ENCODE results near the gene PRTFDC1. TPM values are rescaled to one million over a fixed set of nuclear protein-coding genes. Genes with fewer than 3 reads are reported as not detected.

Gene PRTFDC1
- total and polyA plus RNA-seq, 2 donors (not counting 3 experiments of a cell fraction or from before 2014, with no cell fraction given) = 22.0 to 27.0 TPM

DNA sequence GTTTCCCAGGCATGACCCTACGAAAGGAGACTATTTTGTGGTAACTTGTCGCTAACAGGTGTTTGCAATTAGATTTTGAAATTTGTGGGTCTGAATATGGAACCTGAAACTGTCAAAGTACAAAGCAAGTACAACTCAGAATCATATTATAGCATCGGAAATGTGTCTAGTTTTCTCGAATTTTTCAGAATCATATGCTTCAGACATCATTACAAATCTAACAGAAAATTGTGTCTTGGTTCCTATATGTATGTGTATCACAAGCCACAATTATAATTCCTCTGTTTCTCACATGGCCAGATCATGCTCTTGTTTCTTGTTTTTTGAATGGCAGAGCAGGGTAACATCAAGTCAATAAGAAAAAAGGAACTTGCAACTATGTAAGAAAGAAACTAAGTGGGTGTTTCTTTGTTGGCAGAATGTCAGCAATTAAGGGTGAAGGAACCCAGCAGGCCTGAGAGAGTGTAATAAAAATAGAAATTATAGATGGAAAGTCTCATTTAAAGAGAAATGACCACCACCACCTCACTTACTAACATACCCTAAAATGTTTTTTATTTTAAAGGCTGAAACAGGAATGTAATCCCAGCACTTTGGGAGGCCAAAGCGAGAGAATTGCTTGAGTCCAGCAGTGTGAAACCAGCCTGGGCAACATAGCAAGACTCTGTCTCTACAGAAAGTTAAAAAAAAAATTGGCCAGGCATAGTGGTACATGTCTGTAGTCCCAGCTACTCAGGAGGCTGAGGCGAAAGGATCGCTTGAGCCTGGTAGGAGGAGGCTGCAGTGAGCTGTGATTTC lies 51.3 kb downstream of the PRTFDC1 start:
- ChIA-PET CTCF (interaction anchor here (0.7 to 1.5 kb wide), 4 partner anchors 8 to 85 kb away, joined by 3 to 5 read pairs (median 4); no protein-coding TSS in a partner anchor), POLR2A (no interaction called here)
- intact Hi-C loops (cut with micrococcal nuclease) (no loop called here), dilution Hi-C loops (cut with MboI; ENCODE audit: extremely low pct_ligation_motif_present, low sequenced_read_pairs) (no loop called here)
- Histone ChIP-seq H3K4me2 (ENCODE audit: insufficient read depth, low read length) (no peak overlapping the region), H3K9me1 (replicated peaks; ENCODE audit: control insufficient read depth, extremely low read depth, insufficient read depth, low read length) (no peaks in the 10 kb centered on the region), H3K9ac (replicated peaks; ENCODE audit: extremely low read depth, insufficient read depth, low read length) (no peak overlapping the region), H2AFZ (ENCODE audit: low read depth, low read length) (no peak overlapping the region), H3K27me3 (ENCODE audit: control insufficient read depth in 2 of 2, insufficient read depth in 2 of 2, low read length in 2 of 2) (no peaks in the 10 kb centered on the region), H4K20me1 (replicated peaks; ENCODE audit: control insufficient read depth, extremely low read depth, insufficient read depth, low read length) (no peaks in the 10 kb centered on the region), H3K79me2 (ENCODE audit: control insufficient read depth, insufficient read depth, low read length) (no peaks in the 10 kb centered on the region), H3K9me3 (replicated peaks; ENCODE audit: control insufficient read depth, insufficient read depth, low read length) (no peaks in the 10 kb centered on the region), H3K4me1 (ENCODE audit: control insufficient read depth, extremely low read depth, insufficient read depth, low read length) (peaks cover 27% of the 10 kb centered on the region), H3K4me3 (replicated peaks in 1 of 3; ENCODE audit: insufficient read depth in 1 of 3, low read depth in 1 of 3, low read length in 3 of 3) (no peak overlapping the region), H3K27ac (ENCODE audit: insufficient read depth, low read depth, low read length) (no peak overlapping the region), H3K36me3 (ENCODE audit: control insufficient read depth in 2 of 2, extremely low read depth in 1 of 2, insufficient read depth in 2 of 2, low read length in 2 of 2) (no peaks in the 10 kb centered on the region)
- FAIRE-seq = no peak
- DNase-seq (ENCODE audit: low read depth, low spot score) = no peak
- TF ChIP-seq JUN (IDR thresholded peaks at IDR 0.05; ENCODE audit: borderline replicate concordance, insufficient read depth, insufficient read length, low read depth) (no peak), POLR2AphosphoS5 (IDR thresholded peaks at IDR 0.05; ENCODE audit: insufficient read depth, low read depth, low read length) (no peak), POLR2A (IDR thresholded peaks at IDR 0.05; ENCODE audit: low read depth, low read length) (no peak), EZH2 (IDR thresholded peaks at IDR 0.05; ENCODE audit: borderline replicate concordance, low read depth, low read length, severe bottlenecking) (no peak), MYC (IDR thresholded peaks at IDR 0.05; ENCODE audit: low read depth, low read length) (no peak), FOS (IDR thresholded peaks at IDR 0.05; ENCODE audit: borderline replicate concordance, insufficient read depth, low read length) (no peak)
- no TSS peak for BruUV-seq (replicated peaks)

DNA sequence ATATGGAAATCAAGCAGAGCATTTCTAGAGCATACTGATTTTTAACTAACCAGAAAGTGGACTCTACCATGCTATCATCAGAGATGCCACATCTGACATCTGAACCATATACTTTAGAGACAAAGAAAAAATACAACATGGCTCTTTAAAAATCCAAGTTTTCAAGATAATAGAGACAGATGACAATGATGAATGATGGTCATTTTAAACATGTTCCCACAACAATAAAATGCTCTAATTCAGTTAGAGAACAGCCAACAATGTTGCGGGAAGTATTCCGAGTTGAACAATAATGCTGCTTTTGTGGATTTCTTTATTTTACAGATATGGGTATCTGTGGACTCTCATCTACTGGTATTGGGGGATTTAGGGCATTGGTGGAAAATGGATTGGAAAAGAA lies 52.8 kb downstream of the PRTFDC1 start:
- FAIRE-seq = no peak
- Histone ChIP-seq H3K9ac (replicated peaks; ENCODE audit: extremely low read depth, insufficient read depth, low read length) (no peak overlapping the region), H3K9me3 (replicated peaks; ENCODE audit: control insufficient read depth, insufficient read depth, low read length) (no peaks in the 10 kb centered on the region), H3K27me3 (ENCODE audit: control insufficient read depth in 2 of 2, insufficient read depth in 2 of 2, low read length in 2 of 2) (no peaks in the 10 kb centered on the region), H4K20me1 (replicated peaks; ENCODE audit: control insufficient read depth, extremely low read depth, insufficient read depth, low read length) (no peaks in the 10 kb centered on the region), H3K27ac (ENCODE audit: insufficient read depth, low read depth, low read length) (no peak overlapping the region), H3K4me3 (replicated peaks in 1 of 3; ENCODE audit: insufficient read depth in 1 of 3, low read depth in 1 of 3, low read length in 3 of 3) (no peak overlapping the region), H3K4me1 (ENCODE audit: control insufficient read depth, extremely low read depth, insufficient read depth, low read length) (peaks cover 27% of the 10 kb centered on the region), H3K9me1 (replicated peaks; ENCODE audit: control insufficient read depth, extremely low read depth, insufficient read depth, low read length) (no peaks in the 10 kb centered on the region), H3K4me2 (ENCODE audit: insufficient read depth, low read length) (no peak overlapping the region), H3K79me2 (ENCODE audit: control insufficient read depth, insufficient read depth, low read length) (no peaks in the 10 kb centered on the region), H3K36me3 (ENCODE audit: control insufficient read depth in 2 of 2, extremely low read depth in 1 of 2, insufficient read depth in 2 of 2, low read length in 2 of 2) (no peaks in the 10 kb centered on the region), H2AFZ (ENCODE audit: low read depth, low read length) (no peak overlapping the region)
- no peak for DNase-seq (ENCODE audit: low read depth, low spot score)
- TF ChIP-seq EZH2 (IDR thresholded peaks at IDR 0.05; ENCODE audit: borderline replicate concordance, low read depth, low read length, severe bottlenecking) = no peak
- TF ChIP-seq, protein P1, sequence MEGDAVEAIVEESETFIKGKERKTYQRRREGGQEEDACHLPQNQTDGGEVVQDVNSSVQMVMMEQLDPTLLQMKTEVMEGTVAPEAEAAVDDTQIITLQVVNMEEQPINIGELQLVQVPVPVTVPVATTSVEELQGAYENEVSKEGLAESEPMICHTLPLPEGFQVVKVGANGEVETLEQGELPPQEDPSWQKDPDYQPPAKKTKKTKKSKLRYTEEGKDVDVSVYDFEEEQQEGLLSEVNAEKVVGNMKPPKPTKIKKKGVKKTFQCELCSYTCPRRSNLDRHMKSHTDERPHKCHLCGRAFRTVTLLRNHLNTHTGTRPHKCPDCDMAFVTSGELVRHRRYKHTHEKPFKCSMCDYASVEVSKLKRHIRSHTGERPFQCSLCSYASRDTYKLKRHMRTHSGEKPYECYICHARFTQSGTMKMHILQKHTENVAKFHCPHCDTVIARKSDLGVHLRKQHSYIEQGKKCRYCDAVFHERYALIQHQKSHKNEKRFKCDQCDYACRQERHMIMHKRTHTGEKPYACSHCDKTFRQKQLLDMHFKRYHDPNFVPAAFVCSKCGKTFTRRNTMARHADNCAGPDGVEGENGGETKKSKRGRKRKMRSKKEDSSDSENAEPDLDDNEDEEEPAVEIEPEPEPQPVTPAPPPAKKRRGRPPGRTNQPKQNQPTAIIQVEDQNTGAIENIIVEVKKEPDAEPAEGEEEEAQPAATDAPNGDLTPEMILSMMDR (IDR thresholded peaks at IDR 0.05; ENCODE audit: extremely low read depth in 1 of 2, insufficient read depth in 1 of 2, low read depth in 1 of 2, low read length in 2 of 2) = no peak
- ChIA-PET POLR2A (no interaction called here), CTCF (interaction anchor here (1.5 kb wide), 1 partner anchor 10 kb away, joined by 4 read pairs; no protein-coding TSS in a partner anchor)
- BruUV-seq (replicated peaks) = no TSS peak
- dilution Hi-C loops (cut with MboI; ENCODE audit: extremely low pct_ligation_motif_present, low sequenced_read_pairs) (no loop called here), intact Hi-C loops (cut with micrococcal nuclease) (loop anchor here (5.0 kb wide), 1 partner anchor 118 kb away; the partner anchor contains the start of genes ENKUR and THNSL1)

Data from endothelial cell of umbilical vein (primary cell).